WTC11 (cell line): ENCODE measurements around the gene SLC16A10.

Source experiments
- ARID4B ChIP-seq: sonication (generic); formaldehyde crosslinking; IDR thresholded peaks from 2 replicates; pipeline ENCODE4 v1.8.0; 2023; ENCODE audit warnings: missing genetic modification reagents, mild to moderate bottlenecking, borderline replicate concordance
- ATF1 ChIP-seq: sonication (generic); formaldehyde crosslinking; IDR thresholded peaks from 2 replicates; pipeline ENCODE4 v1.8.1; 2023; ENCODE audit warnings: mild to moderate bottlenecking, moderate library complexity, missing genetic modification reagents
- CTCF ChIP-seq: fragments of 200-600 bp; IDR thresholded peaks from 2 replicates; pipeline ENCODE4 v1.8.0; 2022; ENCODE audit warnings: antibody characterized with exemption
- JUN ChIP-seq: sonication (generic); formaldehyde crosslinking; IDR thresholded peaks from 2 replicates; pipeline ENCODE4 v1.8.0; 2023; ENCODE audit warnings: mild to moderate bottlenecking, missing genetic modification reagents
- MAX ChIP-seq: sonication (generic); formaldehyde crosslinking; IDR thresholded peaks from 2 replicates; pipeline ENCODE4 v1.8.0; 2022; ENCODE audit warnings: mild to moderate bottlenecking, missing genetic modification reagents
- SMAD3 ChIP-seq: sonication (generic); formaldehyde crosslinking; IDR thresholded peaks from 2 replicates; pipeline ENCODE4 v1.8.0; 2022; ENCODE audit warnings: missing genetic modification reagents, mild to moderate bottlenecking, borderline replicate concordance
- TCF7 ChIP-seq: sonication (generic); formaldehyde crosslinking; IDR thresholded peaks from 2 replicates; pipeline ENCODE4 v1.8.0; 2022; ENCODE audit warnings: mild to moderate bottlenecking, low read depth, missing genetic modification reagents, moderate library complexity
- TP53 ChIP-seq: sonication (generic); formaldehyde crosslinking; IDR thresholded peaks from 2 replicates; pipeline ENCODE4 v1.8.1; 2023; ENCODE audit warnings: mild to moderate bottlenecking, missing genetic modification reagents
- ZBTB21 ChIP-seq: sonication (generic); formaldehyde crosslinking; IDR thresholded peaks from 2 replicates; pipeline ENCODE4 v1.8.1; 2023; ENCODE audit warnings: mild to moderate bottlenecking, missing genetic modification reagents, borderline replicate concordance
- ZNF121 ChIP-seq: sonication (generic); formaldehyde crosslinking; IDR thresholded peaks from 2 replicates; pipeline ENCODE4 v1.8.0; 2023; ENCODE audit warnings: missing genetic modification reagents
- ZNF232 ChIP-seq: sonication (generic); formaldehyde crosslinking; IDR thresholded peaks from 2 replicates; pipeline ENCODE4 v1.8.0; 2022; ENCODE audit warnings: mild to moderate bottlenecking, missing genetic modification reagents
- ZNF416 ChIP-seq: fragments of 250-450 bp; sonication (Bioruptor Pico); IDR thresholded peaks from 2 replicates; pipeline ENCODE4 v1.9.0; 2021; ENCODE audit warnings: mild to moderate bottlenecking, inconsistent platforms

GRCh38 chr6:111265842-111266241 is 178.5 kb downstream of the SLC16A10 start:
- no peak for TF ChIP-seq CTCF
- TF ChIP-seq TP53 (CRISPR knock-in tag): no peak
- TF ChIP-seq SMAD3 (CRISPR knock-in tag): no peak
- TF ChIP-seq MAX (CRISPR knock-in tag): no peak
- TF ChIP-seq TCF7 (CRISPR knock-in tag): no peak
- TF ChIP-seq ZBTB21 (CRISPR knock-in tag): no peak
- TF ChIP-seq ATF1 (CRISPR knock-in tag): no peak
- no peak for TF ChIP-seq ZNF232 (CRISPR knock-in tag)
- no peak for TF ChIP-seq ARID4B (CRISPR knock-in tag)
- no peak for TF ChIP-seq ZNF416 (CRISPR knock-in tag)
- TF ChIP-seq JUN (CRISPR knock-in tag): no peak
- TF ChIP-seq ZNF121 (CRISPR knock-in tag): no peak
